A673 (cell line): ENCODE measurements around the gene UTP25. TPM values are rescaled to one million over a fixed set of nuclear protein-coding genes. Genes with fewer than 3 reads are reported as not detected.

Experiments used
- BruUV-seq: library from RNA; stranded (reverse); fragments of 400-500 nt; replicated peaks from 2 replicates; lab custom pipeline; 2021; lab: Mats Ljungman, UMichigan
- CTCF ChIA-PET: fragments of 300-600 bp; sonication (Branson Sonifier 250); formaldehyde crosslinking; loops from one replicate; lab custom pipeline; 2022; ENCODE audit warnings: antibody characterized with exemption; lab: Charles Lee
- POLR2A ChIA-PET: fragments of 300-600 bp; sonication (Branson Sonifier 250); formaldehyde crosslinking; loops from one replicate; lab custom pipeline; 2022; ENCODE audit warnings: antibody characterized with exemption; ENCODE audit not compliant: low non-redundant PET; lab: Charles Lee
- DNase-seq: peaks from one replicate; pipeline ENCODE4 v3.0.0-alpha.2; 2015; ENCODE audit warnings: low spot score
- H3K27ac ChIP-seq: fragments of 200-600 bp; sonication (generic); 2 replicates; pipeline ENCODE4 v1.5.1; 2016; ENCODE audit warnings: mixed run types, low read depth, mild to moderate bottlenecking, mixed read lengths, antibody characterized with exemption, low read length; ENCODE audit not compliant: poor library complexity, severe bottlenecking
- H3K27me3 ChIP-seq: fragments of 200-600 bp; sonication (generic); replicated peaks from 2 replicates; pipeline ENCODE4 v1.6.1; 2017; ENCODE audit warnings: mixed run types, low read depth, mild to moderate bottlenecking, mixed read lengths, antibody characterized with exemption, low read length; ENCODE audit not compliant: insufficient read depth, poor library complexity
- H3K36me3 ChIP-seq: fragments of 200-600 bp; sonication (generic); 2 replicates; pipeline ENCODE4 v1.6.1; 2016; ENCODE audit warnings: mixed run types, mild to moderate bottlenecking, mixed read lengths, antibody characterized with exemption, low read length; ENCODE audit not compliant: insufficient read depth, poor library complexity, severe bottlenecking
- H3K4me1 ChIP-seq: fragments of 200-600 bp; sonication (generic); 2 replicates; pipeline ENCODE4 v1.6.1; 2017; ENCODE audit warnings: mixed run types, mild to moderate bottlenecking, mixed read lengths, antibody characterized with exemption, low read length; ENCODE audit not compliant: insufficient read depth, poor library complexity, severe bottlenecking
- H3K4me3 ChIP-seq: fragments of 200-600 bp; sonication (generic); 2 replicates; pipeline ENCODE4 v1.5.1; 2016; ENCODE audit warnings: low read depth, mixed run types, mild to moderate bottlenecking, mixed read lengths, low read length; ENCODE audit not compliant: poor library complexity, severe bottlenecking
- H3K9me3 ChIP-seq: fragments of 200-600 bp; sonication (generic); 2 replicates; pipeline ENCODE4 v1.6.1; 2016; ENCODE audit warnings: mixed run types, low read depth, mild to moderate bottlenecking, mixed read lengths, antibody characterized with exemption, low read length; ENCODE audit not compliant: poor library complexity, severe bottlenecking
- CTCF ChIP-seq: fragments of 300-800, 200-600 bp; sonication (generic); conservative IDR thresholded peaks from 2 replicates; pipeline ENCODE4 v1.5.1; 2017; ENCODE audit warnings: low read depth, mild to moderate bottlenecking, antibody characterized with exemption, low read length, moderate library complexity, mixed read lengths
- EZH2 ChIP-seq: fragments of 200-600 bp; sonication (generic); IDR thresholded peaks from 2 replicates; pipeline ENCODE4 v1.6.1; 2017; ENCODE audit warnings: borderline replicate concordance, low read depth, mild to moderate bottlenecking, mixed read lengths, antibody characterized with exemption, low read length; ENCODE audit not compliant: poor library complexity, severe bottlenecking
- intact Hi-C: fragments of 100-400 bp; cut with micrococcal nuclease; formaldehyde crosslinking; loops from one replicate; pipeline ENCODE4 v1.10.0; 2022; ENCODE audit not compliant: unreplicated experiment
- total RNA-seq: library from RNA; stranded (reverse); gene quantifications from 2 replicates; pipeline ENCODE4 v1.2.3, GENCODE V29; 2021

UTP25 gene
- total RNA-seq, 1 experiment from 2014 or later, result 11.5 TPM

- DNase-seq, result no peak
- H3K9me3 ChIP-seq, result no peaks in the 10 kb centered on the region
- no peaks in the 10 kb centered on the region for H3K36me3 ChIP-seq
- no TSS peak for BruUV-seq
- CTCF ChIA-PET, result no interaction called here
- H3K4me1 ChIP-seq, result no peaks in the 10 kb centered on the region
- peak; percentile 44 for TF ChIP-seq CTCF
- no peak for TF ChIP-seq EZH2
- H3K27me3 ChIP-seq, result peaks cover 3% of the 10 kb centered on the region
- H3K4me3 ChIP-seq, result no peak overlapping the region
- POLR2A ChIA-PET, result no interaction called here
- no peak overlapping the region for H3K27ac ChIP-seq
- intact Hi-C loops, result no loop called here
Measured at GRCh38 chr1:209797978-209798639, 29.7 kb upstream of the UTP25 start.

DNA sequence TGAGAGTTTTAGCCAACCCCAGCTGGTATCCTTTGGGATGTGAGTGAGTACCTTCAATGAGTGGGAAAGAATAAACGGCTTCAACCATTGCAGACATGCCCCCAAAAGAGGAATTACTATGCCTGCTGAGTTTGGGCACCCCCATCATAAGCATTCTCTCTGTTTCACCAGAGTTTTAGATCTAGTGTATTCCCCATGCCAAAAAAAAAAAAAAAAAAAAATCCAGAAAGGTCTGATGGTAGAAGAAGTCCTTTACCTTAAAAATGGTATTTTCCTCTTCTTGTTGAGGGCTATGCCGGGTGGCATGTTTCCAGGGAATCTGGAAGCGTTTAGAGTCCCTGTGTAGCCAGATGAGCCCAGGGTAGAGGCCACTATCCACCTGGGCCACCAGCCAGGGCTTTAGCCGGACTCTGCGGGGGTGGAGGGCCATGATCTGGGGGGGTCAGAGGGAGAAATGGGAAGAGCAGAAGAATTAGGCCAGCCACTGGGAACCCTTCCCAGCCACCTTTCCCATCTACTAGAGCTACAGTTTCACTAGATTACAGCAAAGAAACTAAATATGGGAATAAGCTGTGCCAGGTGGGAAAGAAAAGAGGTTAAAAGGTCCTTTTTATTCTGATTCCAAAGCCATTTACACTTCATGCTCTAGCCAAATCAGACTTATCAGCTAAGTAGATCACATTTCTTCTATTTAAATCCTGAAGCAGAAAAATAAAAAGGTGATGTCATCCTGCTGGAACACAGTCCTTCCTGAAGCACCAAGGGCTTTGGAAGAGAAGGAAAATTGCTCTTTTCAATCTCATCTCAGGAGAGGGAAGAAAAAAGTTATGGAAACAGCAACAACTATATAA is 26.6 kb upstream of the UTP25 start:
- ChIA-PET CTCF (no interaction called here), POLR2A (no interaction called here)
- intact Hi-C loops, result no loop called here
- peaks cover 5% of the 10 kb centered on the region for H3K4me1 ChIP-seq
- H3K9me3 ChIP-seq, result no peaks in the 10 kb centered on the region
- TF ChIP-seq EZH2 (no peak), CTCF (no peak)
- no TSS peak for BruUV-seq
- H3K27ac ChIP-seq, result no peak overlapping the region
- H3K27me3 ChIP-seq, result no peaks in the 10 kb centered on the region
- DNase-seq, result no peak
- no peak overlapping the region for H3K4me3 ChIP-seq
- no peaks in the 10 kb centered on the region for H3K36me3 ChIP-seq

- peaks cover 7% of the 10 kb centered on the region for H3K4me1 ChIP-seq
- intact Hi-C loops, result no loop called here
- no peaks in the 10 kb centered on the region for H3K27me3 ChIP-seq
- TF ChIP-seq CTCF (no peak), EZH2 (no peak)
- no peak overlapping the region for H3K27ac ChIP-seq
- no peaks in the 10 kb centered on the region for H3K9me3 ChIP-seq
- H3K36me3 ChIP-seq, result no peaks in the 10 kb centered on the region
- ChIA-PET POLR2A (interaction anchor here (0.6 kb wide), 1 partner anchor 434 kb away, joined by 3 read pairs; no protein-coding TSS in a partner anchor), CTCF (no interaction called here)
- BruUV-seq, result no TSS peak
- H3K4me3 ChIP-seq, result no peak overlapping the region
- DNase-seq, result no peak
Measured at GRCh38 chr1:209802117-209802779, 25.5 kb upstream of the UTP25 start.
